Uterus (tissue), 2 donors: Measurements from ENCODE around the gene AAR2.

Experiments used
- CTCF ChIP-seq, 4 experiments: fragments of 200-600 bp in 2 of 4; fragments of 450-650 bp in 2 of 4; sonication (generic) in 2 of 4; IDR thresholded peaks; one replicate each; pipeline ENCODE4 v1.5.1; 2016 to 2019; ENCODE audit warnings: antibody characterized with exemption in 4 of 4, mild to moderate bottlenecking in 2 of 4, moderate library complexity in 1 of 4
- POLR2A ChIP-seq, 2 donors: fragments of 450-650 bp; IDR thresholded peaks; one replicate each; pipeline ENCODE4 v1.6.1; 2016; ENCODE audit warnings: antibody characterized with exemption in 2 of 2, mild to moderate bottlenecking in 1 of 2, moderate library complexity in 1 of 2

DNA sequence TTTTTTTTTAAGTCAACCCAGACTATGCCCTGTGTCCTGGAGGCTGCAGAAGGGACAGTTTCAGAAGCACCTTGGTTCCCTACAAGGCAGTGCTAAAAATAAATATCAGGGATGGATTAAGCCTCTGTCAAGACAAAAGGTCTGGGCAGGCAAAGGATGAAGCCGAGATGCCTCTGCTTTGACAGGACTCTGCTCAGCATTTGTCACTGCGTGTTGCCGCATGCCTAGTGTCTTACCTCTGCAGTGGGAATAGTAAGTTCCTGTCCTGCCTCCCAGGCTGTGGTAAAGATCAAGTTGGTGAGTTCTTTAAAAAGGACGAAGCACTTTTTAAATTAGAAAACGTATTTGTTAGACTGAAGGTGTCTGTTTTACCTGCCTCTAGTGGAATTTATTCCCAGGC, 15.1 kb downstream of the AAR2 start:
- TF ChIP-seq CTCF (IDR thresholded peaks at IDR 0.05) (no peak), POLR2A (IDR thresholded peaks at IDR 0.05) (no peak)
